Tibial nerve (tissue), 3 donors: ENCODE data around the gene TRIP10.

Experiments
- POLR2A ChIP-seq, 2 donors: fragments of 450-650 bp; IDR thresholded peaks; one replicate each; pipeline ENCODE4 v1.6.1; 2017; ENCODE audit warnings: antibody characterized with exemption in 2 of 2, mild to moderate bottlenecking in 2 of 2, moderate library complexity in 2 of 2
- TF ChIP-seq, protein P1 (sequence below), 5 experiments: fragments of 200-600 bp in 3 of 5; fragments of 450-650 bp in 2 of 5; sonication (generic) in 3 of 5; IDR thresholded peaks; one replicate each; pipeline ENCODE4 v1.5.1; 2016 to 2019; ENCODE audit warnings: antibody characterized with exemption in 5 of 5, mild to moderate bottlenecking in 3 of 5, moderate library complexity in 2 of 5

DNA sequence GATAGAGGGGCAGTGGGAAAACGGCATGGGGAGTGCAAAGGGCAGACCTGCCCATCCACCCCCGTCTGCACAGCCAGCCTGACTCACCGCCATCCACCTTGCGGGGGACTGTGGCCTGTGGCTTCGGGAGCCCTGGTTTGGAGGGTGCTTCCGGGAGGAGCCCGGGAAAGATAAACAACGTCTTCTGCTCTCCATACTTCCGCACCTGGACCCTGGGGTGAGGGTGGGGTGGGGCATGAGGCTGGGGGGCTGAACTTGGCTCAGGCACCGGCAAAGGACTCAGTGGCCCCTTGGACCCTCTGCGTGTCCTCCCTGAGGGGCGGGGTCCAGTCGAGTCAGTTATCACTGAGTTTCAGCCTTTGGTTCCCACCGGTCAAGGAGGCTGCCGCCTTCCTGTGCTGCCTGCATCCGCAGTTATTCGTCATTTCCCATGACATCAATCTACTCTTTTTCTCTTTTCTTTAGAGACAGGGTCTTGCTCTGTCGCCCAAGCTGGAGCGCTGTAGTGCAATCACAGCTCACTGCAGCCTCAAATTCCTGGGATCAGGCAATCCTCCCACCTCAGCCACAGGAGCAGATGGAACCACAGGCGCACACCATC, 5.3 kb upstream of the TRIP10 start:
- TF ChIP-seq POLR2A (IDR thresholded peaks at IDR 0.05) = no peak
- TF ChIP-seq, protein P1, sequence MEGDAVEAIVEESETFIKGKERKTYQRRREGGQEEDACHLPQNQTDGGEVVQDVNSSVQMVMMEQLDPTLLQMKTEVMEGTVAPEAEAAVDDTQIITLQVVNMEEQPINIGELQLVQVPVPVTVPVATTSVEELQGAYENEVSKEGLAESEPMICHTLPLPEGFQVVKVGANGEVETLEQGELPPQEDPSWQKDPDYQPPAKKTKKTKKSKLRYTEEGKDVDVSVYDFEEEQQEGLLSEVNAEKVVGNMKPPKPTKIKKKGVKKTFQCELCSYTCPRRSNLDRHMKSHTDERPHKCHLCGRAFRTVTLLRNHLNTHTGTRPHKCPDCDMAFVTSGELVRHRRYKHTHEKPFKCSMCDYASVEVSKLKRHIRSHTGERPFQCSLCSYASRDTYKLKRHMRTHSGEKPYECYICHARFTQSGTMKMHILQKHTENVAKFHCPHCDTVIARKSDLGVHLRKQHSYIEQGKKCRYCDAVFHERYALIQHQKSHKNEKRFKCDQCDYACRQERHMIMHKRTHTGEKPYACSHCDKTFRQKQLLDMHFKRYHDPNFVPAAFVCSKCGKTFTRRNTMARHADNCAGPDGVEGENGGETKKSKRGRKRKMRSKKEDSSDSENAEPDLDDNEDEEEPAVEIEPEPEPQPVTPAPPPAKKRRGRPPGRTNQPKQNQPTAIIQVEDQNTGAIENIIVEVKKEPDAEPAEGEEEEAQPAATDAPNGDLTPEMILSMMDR (IDR thresholded peaks at IDR 0.05) = no peak
